Caki2 (cell line): ENCODE results near the gene TYK2. TPM values are rescaled to one million over a fixed set of nuclear protein-coding genes. Genes with fewer than 3 reads are reported as not detected.
"Not testable (repeated sequence)": the region's sequence is repeated elsewhere in the genome, so short reads cannot be mapped to it uniquely, and the experiment has no call there.

Experiments
- DNase-seq: peaks from one replicate; pipeline ENCODE4 v3.0.0-alpha.2; 2015; ENCODE audit warnings: low read depth
- in situ Hi-C: cut with HindIII; loops from 2 replicates; pipeline ENCODE4 v1.10.0; 2016; ENCODE audit warnings: low sequenced_read_pairs, low pct_unique_long_range_greater_than_20kb, mixed read lengths
- total RNA-seq: library from RNA; depleted of rRNA; stranded (reverse); fragments of >200 nt; shearing (Covaris generic); gene quantifications from 2 replicates; pipeline ENCODE4 v1.2.3, GENCODE V29; 2014; ENCODE audit warnings: low replicate concordance

TYK2 gene
- total RNA-seq, 1 experiment from 2014 or later = 34.3 TPM

GRCh38 chr19:10389863-10390262, 9.5 kb upstream of the TYK2 start:
- in situ Hi-C loops = no loop called here
- DNase-seq = no peak

GRCh38 chr19:10388957-10389356, 8.6 kb upstream of the TYK2 start:
- in situ Hi-C loops = no loop called here
- DNase-seq = peak; percentile 51

DNA sequence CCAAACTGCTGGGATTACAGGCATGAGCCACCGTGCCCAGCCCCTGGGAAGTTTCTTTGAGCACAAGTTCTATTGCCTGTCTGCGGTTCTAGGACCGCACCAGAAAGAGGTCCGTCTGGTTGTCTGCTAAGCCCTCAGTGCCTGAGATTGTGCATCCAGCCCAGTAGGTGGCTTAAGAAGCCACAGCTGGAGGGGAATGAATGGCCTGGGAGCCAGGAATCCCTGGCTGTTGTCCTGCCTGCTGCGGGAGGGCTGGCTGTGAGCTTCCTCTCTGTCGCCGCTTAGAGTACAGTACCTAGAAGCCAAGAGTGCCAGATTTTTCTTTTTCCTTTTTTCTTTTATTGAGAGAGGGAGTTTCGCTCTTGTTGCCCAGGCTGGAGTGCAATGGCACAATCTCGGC, 4.2 kb upstream of the TYK2 start:
- no peak for DNase-seq
- in situ Hi-C loops = no loop called here

DNA sequence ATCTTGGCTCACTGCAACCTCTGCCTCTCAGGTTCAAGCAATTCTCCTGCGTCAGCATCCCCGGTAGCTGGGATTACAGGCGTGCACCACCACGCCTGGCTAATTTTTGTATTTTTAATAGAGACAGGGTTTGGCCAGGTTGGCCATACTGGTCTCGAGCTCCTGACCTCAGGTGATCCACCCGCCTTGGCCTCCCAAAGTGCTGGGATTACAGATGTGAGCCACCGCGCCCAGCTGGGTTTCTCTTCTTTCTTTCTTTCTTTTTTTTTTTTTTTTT, 2.8 kb upstream of the TYK2 start:
- DNase-seq, in situ Hi-C loops: not testable (repeated sequence)

DNA sequence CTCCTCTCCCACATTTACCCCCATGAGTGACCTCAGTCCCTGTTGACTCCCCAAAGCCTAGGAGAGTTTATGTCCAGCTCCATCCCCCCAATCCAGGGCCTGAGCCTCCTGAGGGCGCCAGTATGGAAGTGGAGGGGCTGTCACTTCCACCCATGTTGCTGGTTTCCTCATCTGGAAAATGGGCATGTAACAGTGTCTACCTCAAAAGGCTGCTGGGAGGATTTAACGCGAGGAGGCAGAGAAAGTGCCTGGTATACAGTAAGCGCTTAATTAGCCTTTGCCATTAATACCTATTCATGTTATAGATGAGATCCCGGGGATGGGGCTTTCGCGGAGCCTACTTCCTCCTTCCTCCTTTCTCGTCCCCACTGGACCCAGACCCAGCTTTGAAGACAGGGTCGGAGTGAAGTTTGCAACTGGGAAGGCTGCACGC, 476 bp downstream of the TYK2 start:
- in situ Hi-C loops = no loop called here

GRCh38 chr19:10378124-10378523, 2.2 kb downstream of the TYK2 start:
- no peak for DNase-seq
- in situ Hi-C loops = no loop called here

More for the DNA sequence above, 476 bp downstream of the TYK2 start:
- DNase-seq = no peak

GRCh38 chr19:10377140-10377640, 3.2 kb downstream of the TYK2 start:
- in situ Hi-C loops = not testable (repeated sequence)

GRCh38 chr19:10374931-10375330, 5.4 kb downstream of the TYK2 start:
- no peak for DNase-seq
- in situ Hi-C loops = no loop called here

More at GRCh38 chr19:10377140-10377640, 3.2 kb downstream of the TYK2 start:
- DNase-seq = not testable (repeated sequence)

DNA sequence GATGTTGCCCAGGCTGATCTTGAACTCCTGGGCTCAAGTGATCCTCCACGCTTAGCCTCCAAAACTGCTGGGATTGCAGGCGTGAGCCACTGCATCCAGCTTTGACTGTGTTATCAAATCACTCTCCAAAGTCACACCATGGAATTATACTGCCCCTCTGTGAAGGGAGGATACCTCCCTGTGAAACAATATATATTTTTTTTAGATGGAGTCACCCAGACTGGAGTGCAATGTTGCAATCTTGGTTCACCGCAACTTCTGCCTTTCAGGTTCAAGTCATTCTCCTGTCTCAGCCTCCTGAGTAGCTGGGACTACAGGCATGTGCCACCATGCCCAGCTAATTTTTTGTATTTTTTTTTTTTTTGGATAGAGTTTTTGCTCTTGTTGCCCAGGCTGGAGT, 7.7 kb downstream of the TYK2 start:
- no peak for DNase-seq
- in situ Hi-C loops = no loop called here

GRCh38 chr19:10368101-10368803, 12.1 kb downstream of the TYK2 start:
- DNase-seq = no peak
- in situ Hi-C loops = no loop called here

DNA sequence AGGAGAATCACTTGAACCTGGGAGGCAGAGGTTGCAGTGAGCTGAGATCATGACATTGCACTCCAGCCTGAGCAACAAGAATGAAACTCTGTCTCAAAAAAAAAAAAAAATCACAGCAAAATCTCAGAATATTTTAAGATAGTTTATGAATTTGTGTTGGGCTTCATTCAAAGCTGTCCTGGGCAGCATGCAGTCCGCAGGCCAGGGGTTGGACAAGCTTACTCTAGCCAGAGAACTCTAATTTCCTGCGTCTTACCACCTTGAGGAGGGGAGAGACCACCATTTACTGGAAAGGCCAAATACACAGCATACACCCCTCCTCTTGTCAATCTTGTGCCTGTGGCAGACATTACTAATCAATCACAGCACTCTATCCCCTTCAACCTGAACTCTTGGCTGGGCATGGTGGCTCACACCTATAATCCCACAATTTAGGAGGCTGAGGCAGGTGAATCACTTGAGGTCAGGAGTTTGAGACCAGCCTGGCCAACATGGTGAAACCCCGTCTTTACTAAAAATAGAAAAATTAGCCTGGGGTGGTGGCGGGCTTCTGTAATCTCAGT, 13.3 kb downstream of the TYK2 start:
- DNase-seq, in situ Hi-C loops: not testable (repeated sequence)

DNA sequence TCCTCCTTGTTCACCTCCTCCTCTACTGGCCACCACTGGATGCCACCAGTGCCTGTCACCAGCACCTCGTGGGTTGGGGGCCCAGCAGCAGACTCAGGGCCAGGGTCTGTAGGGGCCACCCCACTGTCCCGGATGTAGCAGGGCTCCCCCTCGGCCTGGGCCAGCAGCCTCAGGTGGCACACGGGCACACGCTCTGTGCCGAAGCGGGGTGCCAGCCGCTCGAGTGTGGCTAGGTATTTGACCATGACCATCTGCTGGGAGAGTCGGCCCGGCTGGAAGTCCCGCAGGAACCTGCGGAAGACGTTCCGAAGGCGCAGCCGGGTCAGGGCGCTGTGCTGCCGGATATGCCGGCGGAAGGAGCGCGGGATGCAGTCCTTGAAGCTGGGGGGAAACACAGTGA, 14.9 kb downstream of the TYK2 start:
- in situ Hi-C loops = no loop called here
- no peak for DNase-seq

- no peak for DNase-seq
- in situ Hi-C loops = no loop called here
Measured at GRCh38 chr19:10364644-10365043, 15.7 kb downstream of the TYK2 start.

DNA sequence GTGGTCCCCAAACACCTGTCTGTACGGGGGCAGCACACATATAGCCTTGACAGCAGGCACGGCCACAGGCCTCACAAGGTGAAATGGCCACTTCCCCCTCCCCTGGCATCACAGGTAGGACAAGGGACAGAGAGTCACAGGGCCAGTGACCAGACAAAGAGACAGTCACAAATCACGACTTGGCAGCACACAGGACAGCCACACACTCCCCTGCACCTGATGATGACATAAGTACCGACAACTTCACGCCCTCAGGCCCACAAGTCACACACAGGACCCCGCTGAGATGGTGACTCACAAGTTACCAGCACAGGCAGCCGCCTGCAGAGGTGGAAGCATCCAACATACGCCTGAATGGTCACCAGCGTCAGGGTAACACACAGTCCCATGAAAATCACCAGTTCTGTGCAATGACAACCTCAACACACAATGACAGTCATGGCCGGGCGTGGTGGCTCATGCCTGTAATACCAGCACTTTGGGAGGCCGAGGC, 16.5 kb downstream of the TYK2 start:
- peak; percentile 77 for DNase-seq
- in situ Hi-C loops = no loop called here

GRCh38 chr19:10362259-10362658, 18.1 kb downstream of the TYK2 start:
- in situ Hi-C loops = no loop called here
- DNase-seq = no peak

GRCh38 chr19:10361569-10362011, 18.8 kb downstream of the TYK2 start:
- no peak for DNase-seq
- in situ Hi-C loops = no loop called here

- DNase-seq = no peak
- in situ Hi-C loops = no loop called here
Measured at GRCh38 chr19:10356431-10356830, 23.9 kb downstream of the TYK2 start.

DNA sequence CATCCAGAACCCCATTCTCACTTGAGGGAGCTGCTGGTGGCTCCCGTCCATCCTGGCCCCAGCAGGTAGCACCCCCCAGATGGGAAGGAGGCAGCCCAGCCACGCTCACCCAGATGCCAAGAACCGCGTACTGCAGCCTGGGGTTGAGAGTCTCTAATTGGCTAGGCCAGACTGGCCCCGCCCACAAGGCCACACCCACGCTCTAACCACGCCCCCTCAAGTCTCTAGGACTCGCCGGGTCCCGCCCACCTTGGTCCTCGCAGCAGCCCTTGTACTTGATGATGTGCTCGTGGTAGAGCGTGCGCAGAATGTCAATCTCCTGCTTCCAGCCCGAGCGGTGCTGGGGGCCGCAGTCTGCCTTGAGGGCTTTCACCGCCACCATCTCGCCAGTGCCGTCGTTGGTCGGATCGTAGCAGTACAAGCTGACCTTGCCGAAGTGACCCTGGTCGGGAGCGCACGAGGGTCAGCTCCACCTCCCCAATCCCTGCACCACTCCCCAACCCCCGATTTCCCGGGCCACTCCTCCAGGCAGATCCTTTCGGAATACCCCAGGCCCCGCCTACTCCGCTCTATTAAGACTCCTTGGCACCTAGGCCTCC, 26.5 kb downstream of the TYK2 start:
- no peak for DNase-seq
- in situ Hi-C loops = no loop called here
